ENCODE measurements around the gene TNFAIP8. TPM values are rescaled to one million over a fixed set of nuclear protein-coding genes. Genes with fewer than 3 reads are reported as not detected.

TNFAIP8 gene
- total RNA-seq, 1 experiment from 2014 or later = 24.1 TPM

DNA sequence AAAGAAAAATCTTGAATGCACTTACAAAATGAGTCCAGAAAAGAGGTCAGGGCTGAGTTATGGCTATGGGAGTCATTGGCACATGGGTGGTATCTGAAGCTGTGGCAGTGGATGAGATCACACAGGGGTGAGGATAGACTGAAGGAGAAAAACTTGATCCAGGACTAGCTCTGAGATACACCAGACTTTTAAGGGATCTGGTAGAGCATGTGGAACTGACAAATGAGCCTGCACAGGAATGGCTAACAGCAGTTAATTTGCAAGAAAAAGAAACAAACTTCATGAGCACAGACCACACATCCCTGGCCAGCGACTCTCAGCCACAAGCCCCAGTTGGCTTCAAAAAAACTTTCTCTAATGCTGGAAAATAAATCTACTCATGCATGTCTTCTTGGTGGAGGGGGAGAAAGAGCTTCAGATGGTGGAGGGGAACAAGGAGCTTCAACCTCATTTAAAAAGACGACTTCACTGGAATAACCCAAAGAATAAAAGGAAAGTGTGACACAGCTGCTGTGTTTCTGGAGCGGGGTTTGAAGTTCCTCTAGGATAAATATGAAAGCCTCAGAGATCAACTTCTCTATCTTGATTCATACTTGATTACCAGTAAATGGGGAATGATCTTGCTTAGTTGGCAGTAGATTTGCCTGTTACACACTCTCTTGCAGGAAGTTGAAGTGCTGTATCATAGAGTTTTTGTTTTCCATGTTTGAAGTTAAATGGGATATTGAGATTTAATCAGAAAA is 33.6 kb downstream of the TNFAIP8 start:
- no peak overlapping the region for H3K4me3 Mint-ChIP-seq
- H3K27me3 Mint-ChIP-seq (ENCODE audit: low read depth) = no peaks in the 10 kb centered on the region
- no peak for TF ChIP-seq MYBL2 (CRISPR knock-in tag; IDR thresholded peaks at IDR 0.05)
- TF ChIP-seq GTF2I (CRISPR knock-in tag; conservative IDR thresholded peaks at IDR 0.05) = no peak
- TF ChIP-seq, protein P1, sequence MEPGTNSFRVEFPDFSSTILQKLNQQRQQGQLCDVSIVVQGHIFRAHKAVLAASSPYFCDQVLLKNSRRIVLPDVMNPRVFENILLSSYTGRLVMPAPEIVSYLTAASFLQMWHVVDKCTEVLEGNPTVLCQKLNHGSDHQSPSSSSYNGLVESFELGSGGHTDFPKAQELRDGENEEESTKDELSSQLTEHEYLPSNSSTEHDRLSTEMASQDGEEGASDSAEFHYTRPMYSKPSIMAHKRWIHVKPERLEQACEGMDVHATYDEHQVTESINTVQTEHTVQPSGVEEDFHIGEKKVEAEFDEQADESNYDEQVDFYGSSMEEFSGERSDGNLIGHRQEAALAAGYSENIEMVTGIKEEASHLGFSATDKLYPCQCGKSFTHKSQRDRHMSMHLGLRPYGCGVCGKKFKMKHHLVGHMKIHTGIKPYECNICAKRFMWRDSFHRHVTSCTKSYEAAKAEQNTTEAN (CRISPR knock-in tag; IDR thresholded peaks at IDR 0.05) = no peak
- ATAC-seq (peak; percentile 80), DNase-seq (ENCODE audit: low spot score) (no peak)
- peak overlapping the region; percentile 72 for H3K27ac Mint-ChIP-seq
- ChIA-PET POLR2A (no interaction called here), CTCF (interaction anchor here (0.9 kb wide), 1 partner anchor 22 kb away, joined by 4 read pairs; no protein-coding TSS in a partner anchor)
- no peaks in the 10 kb centered on the region for H3K9me3 Mint-ChIP-seq
- peaks cover 12% of the 10 kb centered on the region for H3K36me3 Mint-ChIP-seq
- H3K4me1 Mint-ChIP-seq = peaks cover 47% of the 10 kb centered on the region

DNA sequence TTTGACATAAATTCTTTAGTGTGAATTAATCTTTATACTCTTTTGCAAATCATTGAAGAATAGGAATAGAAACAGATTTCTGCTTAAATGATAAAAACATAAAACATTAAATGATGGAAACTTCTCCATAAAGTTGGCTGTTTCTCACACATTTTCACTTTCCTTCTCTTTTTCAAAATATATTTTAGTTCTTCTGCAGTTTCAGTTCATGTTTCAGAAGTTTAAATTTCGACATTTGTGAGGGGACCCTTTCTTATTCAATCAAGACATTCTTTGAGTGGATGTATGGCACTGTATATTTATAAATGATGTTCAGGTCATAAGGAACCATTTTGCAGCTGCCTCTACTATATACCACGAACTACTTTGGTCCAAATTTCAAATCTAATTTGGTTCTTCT is 34.6 kb downstream of the TNFAIP8 start:
- TF ChIP-seq KAT7 (CRISPR knock-in tag; IDR thresholded peaks at IDR 0.05; ENCODE audit: borderline replicate concordance) (no peak), CREB1 (CRISPR knock-in tag; IDR thresholded peaks at IDR 0.05) (no peak), PRRX2 (CRISPR knock-in tag; IDR thresholded peaks at IDR 0.05) (no peak)
- TF ChIP-seq, protein P2, sequence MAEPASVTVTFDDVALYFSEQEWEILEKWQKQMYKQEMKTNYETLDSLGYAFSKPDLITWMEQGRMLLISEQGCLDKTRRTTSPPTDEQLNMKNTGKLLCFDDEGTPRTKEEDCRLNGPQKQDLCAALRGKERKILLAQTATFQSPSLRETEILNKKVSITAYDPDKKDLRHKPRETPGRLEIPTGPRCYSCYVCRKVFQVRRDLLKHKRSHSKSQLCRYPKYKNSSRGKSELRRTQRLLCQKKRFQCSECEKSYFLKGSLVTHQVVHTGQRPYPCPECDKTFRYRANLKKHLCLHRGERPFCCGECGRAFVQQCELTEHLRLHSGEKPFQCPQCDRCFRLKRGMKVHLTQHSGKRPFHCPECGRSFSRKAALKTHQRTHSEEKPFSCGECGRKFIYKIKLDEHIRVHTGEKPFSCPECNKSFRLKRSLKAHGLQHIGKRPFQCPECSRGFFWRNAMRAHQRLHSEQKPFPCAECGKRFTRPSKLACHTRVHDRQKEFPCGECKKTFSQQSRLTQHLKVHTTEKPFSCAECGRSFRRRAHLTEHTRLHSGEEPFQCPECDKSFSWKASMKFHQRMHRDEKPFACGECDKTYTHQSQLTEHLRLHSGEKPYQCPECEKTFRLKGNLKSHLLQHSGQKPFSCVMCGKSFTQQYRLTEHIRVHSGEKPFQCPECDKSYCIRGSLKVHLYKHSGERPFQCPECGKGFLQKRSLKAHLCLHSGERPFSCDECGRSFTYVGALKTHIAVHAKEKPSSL (CRISPR knock-in tag; conservative IDR thresholded peaks at IDR 0.05) = no peak
- TF ChIP-seq, protein P3, sequence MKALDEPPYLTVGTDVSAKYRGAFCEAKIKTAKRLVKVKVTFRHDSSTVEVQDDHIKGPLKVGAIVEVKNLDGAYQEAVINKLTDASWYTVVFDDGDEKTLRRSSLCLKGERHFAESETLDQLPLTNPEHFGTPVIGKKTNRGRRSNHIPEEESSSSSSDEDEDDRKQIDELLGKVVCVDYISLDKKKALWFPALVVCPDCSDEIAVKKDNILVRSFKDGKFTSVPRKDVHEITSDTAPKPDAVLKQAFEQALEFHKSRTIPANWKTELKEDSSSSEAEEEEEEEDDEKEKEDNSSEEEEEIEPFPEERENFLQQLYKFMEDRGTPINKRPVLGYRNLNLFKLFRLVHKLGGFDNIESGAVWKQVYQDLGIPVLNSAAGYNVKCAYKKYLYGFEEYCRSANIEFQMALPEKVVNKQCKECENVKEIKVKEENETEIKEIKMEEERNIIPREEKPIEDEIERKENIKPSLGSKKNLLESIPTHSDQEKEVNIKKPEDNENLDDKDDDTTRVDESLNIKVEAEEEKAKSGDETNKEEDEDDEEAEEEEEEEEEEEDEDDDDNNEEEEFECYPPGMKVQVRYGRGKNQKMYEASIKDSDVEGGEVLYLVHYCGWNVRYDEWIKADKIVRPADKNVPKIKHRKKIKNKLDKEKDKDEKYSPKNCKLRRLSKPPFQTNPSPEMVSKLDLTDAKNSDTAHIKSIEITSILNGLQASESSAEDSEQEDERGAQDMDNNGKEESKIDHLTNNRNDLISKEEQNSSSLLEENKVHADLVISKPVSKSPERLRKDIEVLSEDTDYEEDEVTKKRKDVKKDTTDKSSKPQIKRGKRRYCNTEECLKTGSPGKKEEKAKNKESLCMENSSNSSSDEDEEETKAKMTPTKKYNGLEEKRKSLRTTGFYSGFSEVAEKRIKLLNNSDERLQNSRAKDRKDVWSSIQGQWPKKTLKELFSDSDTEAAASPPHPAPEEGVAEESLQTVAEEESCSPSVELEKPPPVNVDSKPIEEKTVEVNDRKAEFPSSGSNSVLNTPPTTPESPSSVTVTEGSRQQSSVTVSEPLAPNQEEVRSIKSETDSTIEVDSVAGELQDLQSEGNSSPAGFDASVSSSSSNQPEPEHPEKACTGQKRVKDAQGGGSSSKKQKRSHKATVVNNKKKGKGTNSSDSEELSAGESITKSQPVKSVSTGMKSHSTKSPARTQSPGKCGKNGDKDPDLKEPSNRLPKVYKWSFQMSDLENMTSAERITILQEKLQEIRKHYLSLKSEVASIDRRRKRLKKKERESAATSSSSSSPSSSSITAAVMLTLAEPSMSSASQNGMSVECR (CRISPR knock-in tag; IDR thresholded peaks at IDR 0.05; ENCODE audit: borderline replicate concordance) = no peak
- TF ChIP-seq, protein P4, sequence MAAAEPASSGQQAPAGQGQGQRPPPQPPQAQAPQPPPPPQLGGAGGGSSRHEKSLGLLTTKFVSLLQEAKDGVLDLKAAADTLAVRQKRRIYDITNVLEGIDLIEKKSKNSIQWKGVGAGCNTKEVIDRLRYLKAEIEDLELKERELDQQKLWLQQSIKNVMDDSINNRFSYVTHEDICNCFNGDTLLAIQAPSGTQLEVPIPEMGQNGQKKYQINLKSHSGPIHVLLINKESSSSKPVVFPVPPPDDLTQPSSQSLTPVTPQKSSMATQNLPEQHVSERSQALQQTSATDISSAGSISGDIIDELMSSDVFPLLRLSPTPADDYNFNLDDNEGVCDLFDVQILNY (CRISPR knock-in tag; IDR thresholded peaks at IDR 0.05) = no peak
- no peaks in the 10 kb centered on the region for H3K27me3 Mint-ChIP-seq (ENCODE audit: low read depth)
- peaks cover 46% of the 10 kb centered on the region for H3K4me1 Mint-ChIP-seq
- ChIA-PET CTCF (interaction anchor here (0.9 kb wide), 1 partner anchor 21 kb away, joined by 4 read pairs; no protein-coding TSS in a partner anchor), POLR2A (no interaction called here)
- H3K9me3 Mint-ChIP-seq = no peaks in the 10 kb centered on the region
- ATAC-seq (no peak), DNase-seq (ENCODE audit: low spot score) (no peak)
- H3K27ac Mint-ChIP-seq = no peak overlapping the region
- H3K36me3 Mint-ChIP-seq = peaks cover 12% of the 10 kb centered on the region
- H3K4me3 Mint-ChIP-seq = no peak overlapping the region

DNA sequence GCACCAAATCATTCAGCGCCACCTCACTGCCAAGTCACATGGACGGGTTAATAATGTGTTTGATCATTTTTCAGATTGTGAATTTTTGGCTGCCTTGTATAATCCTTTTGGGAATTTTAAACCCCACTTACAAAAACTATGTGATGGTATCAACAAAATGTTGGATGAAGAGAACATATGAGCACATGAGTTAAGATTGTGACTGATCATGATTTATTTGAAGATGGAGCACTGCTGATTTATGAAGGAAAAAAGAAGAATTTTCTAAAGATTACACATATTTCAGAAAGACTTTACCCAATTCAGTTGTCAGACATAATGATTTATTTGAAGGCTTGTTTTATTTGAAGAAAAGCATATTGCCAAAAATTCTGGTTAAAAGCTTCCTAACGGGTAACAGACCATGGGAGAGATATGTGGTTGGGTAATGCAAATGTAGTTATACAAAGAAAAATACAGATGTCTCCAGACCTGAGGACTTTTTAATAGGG is 37.4 kb downstream of the TNFAIP8 start:
- Mint-ChIP-seq H3K27ac (no peak overlapping the region), H3K36me3 (peaks cover 12% of the 10 kb centered on the region), H3K4me3 (no peak overlapping the region), H3K4me1 (peaks cover 30% of the 10 kb centered on the region), H3K9me3 (no peaks in the 10 kb centered on the region), H3K27me3 (ENCODE audit: low read depth) (no peaks in the 10 kb centered on the region)
- TF ChIP-seq, protein P5, sequence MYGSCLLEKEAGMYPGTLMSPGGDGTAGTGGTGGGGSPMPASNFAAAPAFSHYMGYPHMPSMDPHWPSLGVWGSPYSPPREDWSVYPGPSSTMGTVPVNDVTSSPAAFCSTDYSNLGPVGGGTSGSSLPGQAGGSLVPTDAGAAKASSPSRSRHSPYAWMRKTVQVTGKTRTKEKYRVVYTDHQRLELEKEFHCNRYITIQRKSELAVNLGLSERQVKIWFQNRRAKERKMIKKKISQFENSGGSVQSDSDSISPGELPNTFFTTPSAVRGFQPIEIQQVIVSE (CRISPR knock-in tag; IDR thresholded peaks at IDR 0.05; ENCODE audit: borderline replicate concordance) = no peak
- ChIA-PET CTCF (no interaction called here), POLR2A (no interaction called here)
- DNase-seq (ENCODE audit: low spot score) = no peak
- ATAC-seq = no peak

Data from WTC11 (cell line).